Natural killer cell (primary cell): ENCODE results near the gene ZC2HC1C. TPM values are rescaled to one million over a fixed set of nuclear protein-coding genes. Genes with fewer than 3 reads are reported as not detected.

Experiments used
- ATAC-seq, 3 donors: fragments of 150-1000 bp in 2 of 3; fragments of 200-7000 bp in 1 of 3; cut with Tn5 transposase; 1 replicate in 1 of 3; 2 replicates in 2 of 3; pipeline ENCODE4 v1.10.0; 2021; ENCODE audit warnings: mild to moderate bottlenecking in 2 of 3, moderate library complexity in 2 of 3
- DNase-seq, 2 donors: peaks; one replicate each; pipeline versions ENCODE4 v3.0.0 to v3.0.0-alpha.2; 2013 to 2021; ENCODE audit warnings: mixed read lengths in 1 of 2
- H3K27ac ChIP-seq: one replicate; pipeline ENCODE4 v1.5.1; 2013; ENCODE audit warnings: mild to moderate bottlenecking, low read length
- H3K27me3 ChIP-seq: one replicate; pipeline ENCODE4 v1.6.1; 2013; ENCODE audit warnings: low read length; ENCODE audit not compliant: control insufficient read depth, insufficient read depth
- H3K36me3 ChIP-seq: one replicate; pipeline ENCODE4 v1.6.1; 2013; ENCODE audit warnings: low read length; ENCODE audit not compliant: control insufficient read depth, insufficient read depth
- H3K4me1 ChIP-seq: one replicate; pipeline ENCODE4 v1.6.1; 2013; ENCODE audit warnings: low read length; ENCODE audit not compliant: control insufficient read depth, insufficient read depth
- H3K4me3 ChIP-seq: one replicate; pipeline ENCODE4 v1.5.1; 2013; ENCODE audit warnings: low read length
- H3K9me3 ChIP-seq: one replicate; pipeline ENCODE4 v1.6.1; 2013; ENCODE audit warnings: low read length; ENCODE audit not compliant: control insufficient read depth, insufficient read depth
- H3K27ac Mint-ChIP-seq, 2 donors: one replicate each; pipeline ENCODE4 v1.8.0; 2022; ENCODE audit warnings: mild to moderate bottlenecking in 2 of 2, mixed read lengths in 2 of 2, moderate library complexity in 1 of 2
- H3K27me3 Mint-ChIP-seq, 2 donors: one replicate each; pipeline ENCODE4 v1.8.0; 2022; ENCODE audit warnings: low read depth in 2 of 2, mixed read lengths in 2 of 2
- H3K36me3 Mint-ChIP-seq: one replicate; pipeline ENCODE4 v1.8.0; 2022; ENCODE audit warnings: mixed read lengths
- H3K4me1 Mint-ChIP-seq, 2 donors: one replicate each; pipeline ENCODE4 v1.8.0; 2022; ENCODE audit warnings: mixed read lengths in 2 of 2
- H3K4me3 Mint-ChIP-seq: one replicate; pipeline ENCODE4 v1.8.0; 2022; ENCODE audit warnings: mild to moderate bottlenecking, moderate library complexity, mixed read lengths
- H3K9me3 Mint-ChIP-seq, 2 donors: one replicate each; pipeline ENCODE4 v1.8.0; 2022; ENCODE audit warnings: mixed read lengths in 2 of 2
- WGBS: methylation state at CpG from one replicate; pipeline ENCODE4 v1.1.7; 2013; ENCODE audit warnings: missing lambda C conversion rate; ENCODE audit not compliant: insufficient coverage; 5-methylcytosine and 5-hydroxymethylcytosine counted together
- intact Hi-C: fragments of 100-400 bp; cut with micrococcal nuclease; formaldehyde crosslinking; loops from one replicate; pipeline ENCODE4 v1.14.2; 2022
- total RNA-seq, 4 donors: library from RNA; stranded (reverse); fragments of 120-200 nt in 1 of 4; gene quantifications; one replicate each; pipeline versions ENCODE4 v1.2.3 to v1.2.4, GENCODE V29; 2013 to 2022
- TF ChIP-seq, protein P1 (sequence below): fragments of 200-600 bp; IDR thresholded peaks from one replicate; pipeline ENCODE4 v1.8.0; 2022; ENCODE audit warnings: antibody characterized with exemption

The ZC2HC1C gene
- total RNA-seq, 3 donors from 2014 or later (not counting 1 experiment from before 2014, with no cell fraction given), result 0.55 TPM; not detected in 2

DNA sequence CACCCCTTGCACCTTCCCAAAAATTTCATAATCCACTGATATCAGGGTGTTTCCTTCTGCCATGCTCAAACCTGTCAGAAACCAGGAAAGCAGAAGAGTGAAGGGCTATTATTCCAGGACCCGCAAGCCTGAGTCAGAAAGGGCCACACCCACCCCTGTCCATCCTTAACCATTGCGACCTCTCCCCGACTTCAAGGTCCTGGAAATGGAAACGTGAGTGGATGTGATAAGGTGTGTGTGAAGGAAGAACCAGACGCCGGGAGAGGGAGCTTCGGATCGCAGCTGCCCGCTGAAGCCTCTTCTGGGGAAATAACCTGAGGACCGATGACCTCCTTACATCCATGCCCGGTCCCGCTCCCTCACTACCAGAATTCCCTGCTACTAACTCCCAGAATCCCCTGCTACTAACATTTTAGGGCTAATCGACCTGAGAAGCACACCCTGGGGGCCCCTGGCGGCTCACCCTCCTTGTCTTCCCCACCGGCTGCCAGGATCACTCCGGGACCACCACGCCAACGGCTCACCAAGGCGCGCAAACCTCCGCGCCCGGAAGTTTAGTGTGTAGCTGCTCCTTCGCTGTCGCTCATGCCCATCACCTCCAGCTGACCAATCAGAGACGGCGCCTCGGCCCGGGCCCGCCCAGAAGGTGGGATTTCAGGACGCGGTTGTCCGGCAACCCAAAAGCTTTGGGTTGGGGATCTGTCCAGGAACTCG is 5.8 kb upstream of the ZC2HC1C start, which contains the start of gene ACYP1:
ACYP1 (minus strand) TSS at position 534 of the 714 bp plus-strand sequence; CDS start at position 63, 471 bp downstream.
- TF ChIP-seq, protein P1, sequence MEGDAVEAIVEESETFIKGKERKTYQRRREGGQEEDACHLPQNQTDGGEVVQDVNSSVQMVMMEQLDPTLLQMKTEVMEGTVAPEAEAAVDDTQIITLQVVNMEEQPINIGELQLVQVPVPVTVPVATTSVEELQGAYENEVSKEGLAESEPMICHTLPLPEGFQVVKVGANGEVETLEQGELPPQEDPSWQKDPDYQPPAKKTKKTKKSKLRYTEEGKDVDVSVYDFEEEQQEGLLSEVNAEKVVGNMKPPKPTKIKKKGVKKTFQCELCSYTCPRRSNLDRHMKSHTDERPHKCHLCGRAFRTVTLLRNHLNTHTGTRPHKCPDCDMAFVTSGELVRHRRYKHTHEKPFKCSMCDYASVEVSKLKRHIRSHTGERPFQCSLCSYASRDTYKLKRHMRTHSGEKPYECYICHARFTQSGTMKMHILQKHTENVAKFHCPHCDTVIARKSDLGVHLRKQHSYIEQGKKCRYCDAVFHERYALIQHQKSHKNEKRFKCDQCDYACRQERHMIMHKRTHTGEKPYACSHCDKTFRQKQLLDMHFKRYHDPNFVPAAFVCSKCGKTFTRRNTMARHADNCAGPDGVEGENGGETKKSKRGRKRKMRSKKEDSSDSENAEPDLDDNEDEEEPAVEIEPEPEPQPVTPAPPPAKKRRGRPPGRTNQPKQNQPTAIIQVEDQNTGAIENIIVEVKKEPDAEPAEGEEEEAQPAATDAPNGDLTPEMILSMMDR, result no peak
- Histone ChIP-seq H3K9me3 (no peaks in the 10 kb centered on the region), H3K27ac (peak within 1 kb of the TSS; percentile 82), H3K4me3 (peak within 1 kb of the TSS; percentile 97), H3K36me3 (no peaks in the 10 kb centered on the region), H3K27me3 (no peaks in the 10 kb centered on the region), H3K4me1 (peaks cover 13% of the 10 kb centered on the region)
- H3K36me3 Mint-ChIP-seq, result no peaks in the 10 kb centered on the region
- WGBS, result 0% methylated on average over 31 of the region's 34 CpGs
- intact Hi-C loops, result loop anchor here (1.0 to 5.0 kb wide), 2 partner anchors 12 to 61 kb away; partner anchors contain the start of genes EIF2B2 and MLH3
- H3K4me3 Mint-ChIP-seq, result peak within 1 kb of the TSS; percentile 100
- H3K9me3 Mint-ChIP-seq, result no peaks in the 10 kb centered on the region
- H3K27me3 Mint-ChIP-seq, result no peaks in the 10 kb centered on the region
- ATAC-seq (peak; percentile 98 to 100 (median 99)), DNase-seq (peak; percentile 92 to 93)
- H3K27ac Mint-ChIP-seq, result peak within 1 kb of the TSS; percentile 94 to 97
- peaks cover 18 to 22% of the 10 kb centered on the region in 2 donors for H3K4me1 Mint-ChIP-seq

DNA sequence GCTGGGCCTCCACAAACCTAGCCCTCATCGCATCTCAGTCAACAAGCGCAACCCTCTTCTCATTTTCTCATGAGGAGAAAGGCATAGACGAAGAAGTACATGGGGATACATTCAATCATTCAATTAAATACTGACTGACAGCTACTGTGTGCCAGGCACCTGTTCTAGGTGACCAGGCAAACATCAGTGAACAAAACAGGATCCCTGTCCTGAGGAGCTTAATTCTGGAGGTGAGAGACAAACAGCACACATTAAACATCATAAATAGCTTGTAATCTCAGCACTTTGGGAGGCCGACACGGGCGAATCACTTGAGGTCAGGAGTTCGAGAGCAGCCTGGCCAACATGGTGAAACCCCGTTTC is 5.3 kb upstream of the ZC2HC1C start:
- peaks cover 13% of the 10 kb centered on the region for H3K4me1 ChIP-seq
- Mint-ChIP-seq H3K9me3 (no peaks in the 10 kb centered on the region), H3K36me3 (no peaks in the 10 kb centered on the region), H3K4me3 (peak overlapping the region; percentile 100), H3K4me1 (peaks cover 18 to 22% of the 10 kb centered on the region in 2 donors), H3K27ac (peak overlapping the region; percentile 94 to 97), H3K27me3 (no peaks in the 10 kb centered on the region)
- 77% methylated on average over 6 of the region's 8 CpGs for WGBS
- DNase-seq (no peak), ATAC-seq (peak in 2 of 3 donors; percentile 1 to 19)
- no peaks in the 10 kb centered on the region for H3K27me3 ChIP-seq
- H3K9me3 ChIP-seq, result no peaks in the 10 kb centered on the region
- H3K4me3 ChIP-seq, result peak overlapping the region; percentile 97
- intact Hi-C loops, result loop anchor here (5.0 kb wide), 1 partner anchor 62 kb away; the partner anchor contains the start of gene EIF2B2
- H3K27ac ChIP-seq, result peak overlapping the region; percentile 34
- TF ChIP-seq, protein P1, result no peak
- H3K36me3 ChIP-seq, result no peaks in the 10 kb centered on the region

DNA sequence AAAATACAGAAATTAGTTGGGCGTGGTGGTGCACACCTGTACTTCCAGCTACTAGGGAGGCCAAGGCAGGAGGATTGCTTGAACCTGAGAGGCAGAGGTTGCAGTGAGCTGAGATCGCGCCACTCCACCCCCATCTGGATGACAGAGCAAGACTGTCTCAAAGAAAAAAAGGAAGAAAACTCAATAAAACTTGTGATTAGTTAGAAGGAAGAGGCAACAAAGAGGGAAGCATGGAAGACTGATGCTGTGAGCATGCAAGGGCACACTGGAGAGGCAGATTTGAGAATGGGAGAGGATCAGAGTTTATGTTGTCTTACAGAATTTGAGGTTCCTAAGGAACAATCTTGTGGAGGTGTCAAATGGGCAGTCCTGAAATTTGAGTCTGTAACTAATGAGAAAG is 2.8 kb upstream of the ZC2HC1C start:
- Mint-ChIP-seq H3K27me3 (no peaks in the 10 kb centered on the region), H3K27ac (no peak overlapping the region), H3K9me3 (no peaks in the 10 kb centered on the region), H3K4me3 (no peak overlapping the region), H3K36me3 (no peaks in the 10 kb centered on the region), H3K4me1 (peaks cover 18 to 22% of the 10 kb centered on the region in 2 donors)
- Histone ChIP-seq H3K27me3 (no peaks in the 10 kb centered on the region), H3K4me3 (no peak overlapping the region), H3K36me3 (no peaks in the 10 kb centered on the region), H3K9me3 (no peaks in the 10 kb centered on the region), H3K4me1 (peaks cover 20% of the 10 kb centered on the region), H3K27ac (no peak overlapping the region)
- intact Hi-C loops, result no loop called here
- ATAC-seq (no peak), DNase-seq (no peak)
- TF ChIP-seq, protein P1, result no peak
- 100% methylated on average over 2 of the region's 3 CpGs for WGBS
